Stimulated activated CD8-positive, alpha-beta memory T cell treated with anti-CD3 and anti-CD28 coated beads, Interleukin-7, amount 100 ng/mL, for 48 hours (primary cell): Measurements from ENCODE around the gene PRKN.

Source experiments
- DNase-seq, 2 donors: peaks; one replicate each; pipeline ENCODE4 v3.0.0-alpha.2; 2020; ENCODE audit warnings: low read depth in 1 of 2; ENCODE audit errors: extremely low read depth in 1 of 2

Gene PRKN

DNA sequence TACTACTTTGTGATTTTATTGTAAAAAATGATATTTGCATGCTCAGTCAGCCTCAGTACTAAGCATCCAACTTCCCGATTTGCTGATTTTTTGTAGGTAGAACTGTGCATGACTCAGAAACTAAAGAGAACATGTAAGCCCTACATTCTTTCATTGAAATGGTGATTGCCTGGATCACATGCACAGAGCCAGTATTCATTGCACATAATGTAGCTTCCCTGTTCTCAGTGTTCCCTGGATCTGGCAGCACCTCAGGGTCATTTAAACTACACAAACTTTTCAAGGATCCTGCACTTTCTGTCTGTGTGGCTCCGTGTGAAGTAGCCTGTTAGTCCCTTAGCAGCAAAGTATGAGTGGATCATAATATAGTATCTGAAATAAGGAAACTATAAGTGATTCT lies 1030.8 kb downstream of the PRKN start:
- DNase-seq: no peak

DNA sequence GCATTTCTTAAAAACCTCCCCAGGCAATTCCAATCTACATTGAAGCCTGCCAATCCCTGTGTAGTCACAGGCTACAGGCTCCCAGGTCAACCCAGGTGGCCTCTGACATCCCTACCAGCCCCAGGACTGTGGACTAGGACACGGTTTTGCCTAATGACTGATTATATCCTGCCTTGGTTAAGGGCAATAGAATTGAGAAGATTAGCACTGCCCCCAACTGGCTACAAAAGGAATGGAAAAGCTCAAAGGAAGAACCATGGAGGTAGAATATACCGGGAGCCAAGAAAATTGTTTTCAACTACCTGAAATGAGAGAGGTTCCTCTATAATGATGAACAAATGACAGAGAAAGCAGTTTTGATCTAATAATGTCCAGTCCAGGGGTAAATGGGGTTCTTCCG lies 1032.6 kb downstream of the PRKN start:
- no peak for DNase-seq

DNA sequence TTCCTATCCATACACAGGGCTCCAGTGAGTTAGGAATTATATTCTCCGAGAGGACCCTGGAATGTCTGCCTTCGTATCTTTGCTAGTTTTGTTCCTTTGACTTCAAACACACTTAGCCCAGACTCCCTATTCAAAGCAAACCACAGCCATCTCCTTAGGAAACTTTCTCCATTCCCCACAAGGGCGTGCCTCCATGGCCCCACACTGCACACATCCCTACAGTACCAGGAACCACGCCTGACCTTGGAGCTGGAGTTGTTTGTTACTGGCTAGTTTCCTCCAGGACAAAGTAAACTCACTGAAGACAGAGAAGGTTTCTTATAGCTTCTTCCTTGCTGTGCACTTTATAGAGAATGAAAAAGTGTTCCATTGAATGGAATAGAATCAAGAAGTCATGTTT lies 1040.9 kb downstream of the PRKN start:
- no peak for DNase-seq

DNA sequence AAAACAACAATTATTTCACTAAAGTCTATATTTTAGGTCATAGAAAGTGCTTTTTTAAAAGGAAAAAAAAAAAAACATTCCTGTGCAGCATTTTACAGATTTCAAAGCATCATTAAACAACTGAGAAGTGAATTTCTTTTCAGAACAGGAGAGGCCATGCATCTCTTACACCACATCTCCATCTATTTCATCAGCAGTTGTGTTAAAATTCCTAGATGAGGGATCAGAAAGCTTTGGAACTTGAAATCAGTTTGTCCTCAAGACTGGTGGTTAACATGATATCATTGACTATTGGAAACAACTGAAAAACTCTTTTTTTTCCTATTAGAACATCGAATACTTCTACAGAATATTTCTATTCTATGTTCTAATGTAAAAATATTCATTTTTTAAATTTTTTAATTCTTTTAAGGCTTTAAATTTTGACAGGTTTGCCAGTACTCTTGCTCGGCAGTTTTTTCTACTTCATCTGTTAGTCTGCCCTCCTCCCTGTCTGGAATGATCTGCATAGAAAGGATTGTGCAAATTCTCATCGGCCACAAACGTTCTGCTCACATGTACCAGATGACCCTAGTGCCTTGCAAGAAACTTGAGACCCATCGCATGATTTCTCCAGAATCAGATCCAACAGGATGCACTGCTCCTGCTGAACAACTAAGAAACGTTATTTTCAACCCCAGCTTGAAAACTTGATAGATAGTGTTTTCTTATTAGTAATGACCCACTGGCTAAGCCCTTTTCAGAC lies 1042.7 kb downstream of the PRKN start:
- DNase-seq: no peak

DNA sequence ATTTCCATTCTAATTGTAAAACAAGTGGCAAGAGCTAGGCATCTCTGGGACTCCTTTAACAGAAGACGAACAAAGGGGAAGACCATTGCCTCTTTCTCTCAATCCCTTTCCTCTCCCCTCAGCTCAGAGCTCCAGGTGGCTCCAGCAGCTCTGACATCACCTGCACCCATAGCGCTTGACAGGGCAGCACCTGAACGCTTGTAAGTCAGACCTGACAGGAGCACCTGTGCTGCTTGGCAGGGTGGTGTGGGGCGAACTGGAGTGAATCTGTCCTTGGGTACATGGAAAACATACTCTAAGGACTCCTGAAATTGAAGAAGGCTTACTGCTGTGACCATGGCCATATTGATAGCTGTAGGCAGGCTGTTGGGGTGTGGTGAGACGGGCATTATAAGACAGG lies 1044.2 kb downstream of the PRKN start:
- DNase-seq: no peak

DNA sequence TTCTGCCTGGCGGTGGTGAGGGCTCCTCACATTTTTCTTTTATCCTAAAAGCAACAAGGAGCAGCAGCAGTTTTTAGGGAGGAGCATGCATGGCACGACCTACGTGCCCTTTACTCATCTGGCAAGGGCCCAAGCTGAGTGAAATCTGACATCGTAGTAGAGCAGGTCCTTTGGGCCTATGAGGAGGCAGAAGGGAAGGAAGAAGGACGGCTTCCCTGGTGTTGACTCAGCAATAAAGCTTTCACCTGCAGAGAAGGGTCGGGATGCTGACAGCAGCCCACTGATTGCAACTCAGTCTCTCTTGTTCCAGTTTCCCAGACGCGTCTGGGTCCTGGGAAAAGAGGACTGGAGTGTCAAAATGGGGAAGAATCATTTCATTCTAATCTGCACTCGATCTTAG lies 1044.6 kb downstream of the PRKN start:
- DNase-seq: no peak

DNA sequence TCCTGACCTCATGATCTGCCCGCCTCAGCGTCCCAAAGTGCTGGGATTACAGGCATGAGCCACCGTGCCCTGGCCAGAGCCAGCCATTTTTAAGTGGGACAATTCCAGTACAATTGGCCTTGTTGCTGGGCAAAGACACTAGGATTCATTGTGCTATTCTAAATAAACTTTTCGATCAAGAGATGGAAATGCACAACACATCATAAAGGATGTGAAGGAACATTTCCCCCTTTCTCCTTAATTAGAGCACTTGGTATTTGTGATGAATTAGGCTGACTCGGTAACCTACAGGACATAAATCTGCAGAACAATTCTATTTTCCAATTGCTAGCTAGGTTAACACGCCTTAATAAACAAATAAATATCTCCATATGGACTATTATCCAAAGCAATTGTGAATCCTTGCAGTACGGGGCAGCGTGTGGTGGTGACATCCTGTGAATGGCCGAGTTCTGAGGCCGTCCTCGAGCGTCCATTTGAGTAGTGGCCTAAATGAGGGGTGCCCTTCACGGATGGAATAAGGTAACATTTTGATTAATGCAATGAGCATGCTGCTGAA lies 1047.5 kb downstream of the PRKN start:
- DNase-seq: no peak

DNA sequence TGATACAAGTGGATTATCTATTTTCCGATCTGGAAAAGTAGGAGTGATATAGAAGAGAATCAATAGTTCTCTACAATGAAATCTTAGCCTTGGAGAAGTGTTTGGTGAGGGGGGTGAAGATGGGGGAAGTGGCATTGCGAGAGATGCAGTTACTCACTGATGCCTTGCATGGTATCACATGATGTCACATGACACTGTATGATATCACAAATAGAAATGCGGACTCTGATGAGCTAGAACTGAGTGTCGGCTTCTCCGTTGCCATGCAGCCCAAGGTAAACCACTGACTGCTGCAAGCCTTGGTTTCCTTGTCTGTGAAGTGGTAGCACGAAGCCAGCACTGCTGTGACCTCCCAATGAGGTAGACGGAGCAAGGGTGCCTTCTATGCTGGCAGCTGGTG lies 1050.4 kb downstream of the PRKN start:
- DNase-seq: no peak

DNA sequence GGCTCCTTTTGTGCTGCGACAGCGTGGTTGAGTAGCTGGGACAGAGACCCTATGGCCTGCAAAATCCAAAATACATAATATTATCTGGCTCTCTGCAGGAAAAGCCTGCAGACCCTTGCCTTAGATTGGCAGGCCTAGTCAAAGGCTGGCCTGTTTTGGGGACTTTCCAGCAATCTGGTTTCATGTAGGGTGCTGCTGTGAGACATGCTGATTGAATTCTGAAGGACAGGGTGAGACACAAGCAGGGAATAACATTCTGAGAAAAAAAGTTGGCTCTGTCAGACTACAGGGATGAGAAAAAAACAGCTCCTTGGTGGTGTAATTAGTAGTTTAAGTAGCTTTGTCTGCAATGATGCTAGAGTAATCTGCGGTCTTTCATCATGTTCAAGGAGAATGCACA lies 1051.0 kb downstream of the PRKN start:
- no peak for DNase-seq

DNA sequence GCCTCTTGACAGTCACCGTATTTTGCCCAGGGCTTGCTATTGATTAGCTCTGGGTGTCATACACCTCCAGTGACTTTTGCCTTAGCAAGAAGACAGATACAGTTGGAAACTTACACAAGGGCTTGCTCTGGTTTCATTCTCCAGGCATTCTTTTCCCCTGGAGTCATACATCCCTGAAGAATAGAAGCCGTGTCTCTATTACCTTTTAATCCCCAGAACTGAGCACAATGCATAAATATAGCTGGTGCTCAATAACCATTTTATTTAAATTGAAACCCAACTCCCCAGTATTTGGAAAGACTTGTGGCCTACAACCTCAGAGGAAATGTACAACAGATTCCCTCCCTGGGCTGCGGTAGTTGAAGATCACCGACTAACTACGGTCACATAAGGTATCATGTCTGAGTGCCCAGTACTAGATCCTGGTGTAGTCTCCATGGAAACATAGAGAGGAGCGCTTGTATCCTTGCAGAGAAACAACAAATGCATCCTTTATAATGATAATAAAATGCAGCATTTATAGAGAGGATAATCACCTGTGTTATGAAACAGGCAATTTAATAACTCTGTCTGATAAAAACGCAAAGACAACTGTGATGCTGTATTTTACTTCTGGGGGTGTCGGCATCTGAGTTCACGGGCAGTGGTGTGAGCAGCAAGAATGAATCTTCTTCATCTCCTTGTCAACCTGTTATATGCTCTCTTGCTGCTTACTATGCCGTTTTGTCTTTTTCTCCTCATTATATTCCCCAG lies 1052.5 kb downstream of the PRKN start:
- DNase-seq: no peak

DNA sequence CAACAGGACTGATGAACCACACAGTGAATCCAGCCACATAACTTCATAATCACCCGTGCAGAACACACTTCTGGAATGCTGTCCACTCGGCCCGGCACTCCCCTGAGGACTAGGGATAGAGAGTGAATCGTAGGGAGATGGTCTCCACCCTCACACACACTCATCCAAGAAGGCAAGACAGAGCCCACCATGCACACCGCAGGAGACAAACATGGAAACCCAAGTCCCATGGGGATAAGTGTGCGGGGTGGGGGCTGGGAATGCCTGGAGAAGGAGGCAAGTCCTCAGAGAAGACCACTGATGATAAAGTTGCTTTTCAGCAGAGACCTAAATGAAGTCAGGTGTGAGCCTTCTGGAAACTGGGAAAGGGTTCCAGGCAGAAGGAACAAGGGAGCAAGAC lies 1054.5 kb downstream of the PRKN start:
- DNase-seq: no peak

DNA sequence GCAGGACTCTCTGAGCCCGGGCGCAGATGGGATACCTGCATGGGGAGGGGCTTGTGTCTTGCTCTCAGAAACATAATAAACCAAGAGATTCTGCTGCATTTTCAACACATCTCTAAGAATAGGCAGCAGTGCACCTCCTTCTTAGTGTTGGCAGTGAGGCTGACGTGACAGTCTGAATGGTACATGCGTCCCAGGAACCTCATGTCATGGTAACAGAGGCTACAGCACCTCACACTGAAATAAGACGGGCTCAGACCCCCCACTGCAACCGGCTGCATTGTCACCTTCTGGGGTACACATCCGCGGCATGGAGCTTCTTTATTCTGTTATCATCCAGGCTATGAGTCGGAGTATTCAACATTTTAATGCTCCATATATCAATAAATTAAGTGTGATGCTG lies 1056.4 kb downstream of the PRKN start:
- no peak for DNase-seq

DNA sequence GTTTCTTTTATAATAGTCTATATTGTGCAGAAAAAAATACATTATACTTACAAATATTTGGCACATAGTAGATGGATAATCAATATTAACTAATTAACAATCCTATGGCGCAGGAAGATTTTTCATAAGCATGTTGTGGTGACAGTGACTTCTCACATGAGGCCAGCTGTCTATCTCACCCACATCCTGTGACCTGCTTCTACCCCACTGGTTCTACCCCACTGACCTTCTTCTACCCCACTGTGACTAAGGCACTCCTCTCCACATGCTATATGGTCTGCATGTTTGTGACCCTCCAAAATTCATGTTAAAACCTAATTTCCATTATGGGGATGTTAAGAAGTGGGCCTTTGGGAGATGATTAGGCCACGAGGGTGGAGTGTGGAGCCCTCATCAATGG lies 1058.9 kb downstream of the PRKN start:
- no peak for DNase-seq

DNA sequence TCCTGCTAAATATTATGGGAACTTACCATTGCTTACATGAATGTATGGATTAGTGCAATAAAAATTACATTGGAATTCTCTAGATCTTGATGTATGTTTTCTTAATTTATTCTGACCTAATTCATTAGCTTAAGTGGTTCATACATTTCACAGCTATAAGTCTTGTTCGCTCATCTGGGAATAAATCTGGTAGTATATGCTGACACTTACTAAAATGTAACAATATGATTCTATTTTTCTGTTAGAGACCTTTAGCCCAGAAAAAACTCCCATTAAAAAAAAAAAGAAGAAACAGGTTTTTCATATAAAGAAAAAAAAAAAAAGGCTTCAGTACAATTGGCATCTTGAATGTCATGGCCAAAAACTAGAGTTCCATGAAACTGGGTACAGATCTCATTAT lies 1059.6 kb downstream of the PRKN start:
- DNase-seq: no peak

DNA sequence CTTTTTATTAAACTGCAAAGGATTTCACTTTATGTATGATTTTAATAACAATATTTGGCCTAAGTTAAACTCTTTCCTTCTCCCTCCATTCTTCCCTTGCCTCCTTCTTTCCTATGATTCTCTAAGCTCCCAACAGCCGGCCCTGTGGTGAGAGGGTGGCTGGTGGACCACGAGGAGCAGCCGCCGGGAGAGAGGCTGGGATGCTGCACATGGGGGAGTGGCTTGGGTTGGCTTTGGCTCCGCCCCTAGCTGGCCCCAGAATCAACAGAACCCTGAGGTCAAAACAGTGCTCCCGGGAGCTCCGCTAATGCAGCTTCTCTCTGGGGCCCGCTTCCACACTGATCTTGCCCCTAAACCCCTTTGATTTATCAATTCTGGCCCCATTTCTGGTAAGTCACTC lies 1063.9 kb downstream of the PRKN start:
- DNase-seq: no peak

DNA sequence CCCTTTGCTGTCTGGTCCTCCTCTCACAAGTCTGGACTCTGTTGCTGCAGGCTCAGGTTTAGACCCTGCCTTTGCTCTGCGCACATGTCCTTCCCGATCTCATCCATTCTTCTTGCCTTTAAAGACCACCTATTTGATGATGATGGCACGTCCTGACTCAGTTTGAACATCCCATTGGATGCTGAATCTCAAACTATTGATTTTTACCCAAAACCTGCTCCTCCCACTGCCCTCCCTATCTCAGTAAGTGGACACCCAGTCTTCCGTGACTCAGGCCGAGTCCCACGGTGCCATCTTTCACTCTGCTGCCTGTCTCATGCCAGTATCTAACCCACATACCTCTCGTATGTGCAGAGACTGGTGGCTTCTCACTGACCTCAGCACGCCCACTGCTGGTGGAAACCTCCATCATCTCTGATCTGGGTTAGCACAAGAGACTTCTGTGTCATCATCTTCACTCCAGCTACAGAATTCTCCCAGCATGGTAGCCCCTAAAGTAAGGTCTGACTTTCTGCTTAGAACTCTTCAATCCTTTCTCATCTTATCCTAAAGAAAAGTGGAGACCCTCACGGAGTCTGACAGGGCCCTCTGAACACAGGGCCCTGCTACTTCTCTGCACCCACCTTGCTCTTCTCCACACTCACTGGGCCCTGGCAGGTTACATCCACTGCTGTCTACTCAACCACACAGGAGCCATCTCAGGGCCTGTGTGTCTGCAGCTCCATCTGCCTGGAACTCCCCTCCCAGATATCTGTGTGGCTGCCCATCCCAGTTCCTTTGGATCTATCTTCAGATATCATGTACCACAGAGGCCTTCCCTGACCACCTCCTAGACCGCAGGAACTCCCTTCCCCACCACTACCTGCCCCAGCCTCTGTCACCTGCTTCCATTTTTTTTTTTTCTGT lies 1066.6 kb downstream of the PRKN start:
- peak in 1 of 2 donors; percentile 7 for DNase-seq

DNA sequence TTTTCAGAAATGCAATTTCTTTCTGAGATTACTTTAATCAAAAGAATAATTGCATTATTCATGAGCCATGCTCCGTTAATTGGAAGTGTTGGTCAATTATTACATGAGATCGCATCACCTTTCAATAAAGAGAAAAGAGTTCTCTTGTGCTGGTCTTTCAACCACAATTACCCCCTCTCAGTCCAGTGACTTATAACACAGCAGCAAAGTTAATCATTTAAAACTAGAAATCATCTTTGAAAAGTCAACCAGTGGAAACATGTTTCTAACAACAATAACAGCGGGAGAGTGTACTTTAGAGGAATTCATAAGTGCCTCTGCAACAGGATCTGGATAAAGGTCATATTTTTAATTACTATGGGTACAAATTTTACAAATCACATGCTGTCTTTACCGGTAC lies 1069.4 kb downstream of the PRKN start:
- DNase-seq: no peak

DNA sequence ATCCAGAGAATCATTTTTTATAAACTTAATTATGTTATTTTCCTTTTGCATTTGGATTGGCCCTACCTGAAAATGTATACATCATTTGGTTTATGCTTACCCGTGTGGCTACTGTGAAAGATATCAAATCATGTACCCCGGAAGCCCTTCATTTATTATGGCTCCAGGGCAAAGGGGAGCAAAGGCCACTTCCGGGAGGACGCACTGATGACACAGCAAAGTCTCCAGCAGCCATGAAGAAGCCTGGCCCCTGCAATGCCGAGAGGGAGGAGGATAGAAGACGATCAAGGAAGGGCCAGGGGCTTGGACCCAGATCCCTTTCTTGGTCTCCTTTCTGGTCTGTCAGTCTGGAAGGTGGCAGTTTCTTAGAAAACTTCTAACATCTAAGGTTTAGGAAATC lies 1073.4 kb downstream of the PRKN start:
- DNase-seq: no peak

DNA sequence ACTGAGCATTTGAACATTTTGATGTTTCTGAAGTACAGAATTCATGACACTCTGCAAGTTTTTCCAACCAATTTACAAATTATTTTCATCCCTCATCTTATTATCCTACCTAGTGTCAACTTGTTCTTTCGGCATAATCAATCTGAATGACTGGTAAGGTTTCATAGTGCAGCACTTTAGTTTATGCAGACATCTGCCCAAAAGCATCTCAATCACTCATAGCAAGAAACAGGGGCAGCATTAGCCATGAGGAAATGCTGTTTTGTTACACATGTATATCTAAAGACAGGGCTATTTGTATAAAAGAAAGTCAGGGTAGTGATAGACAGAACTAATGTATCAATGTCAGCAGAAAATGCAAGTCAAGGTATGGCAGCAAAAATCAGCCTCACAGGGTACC lies 1075.6 kb downstream of the PRKN start:
- DNase-seq: no peak

DNA sequence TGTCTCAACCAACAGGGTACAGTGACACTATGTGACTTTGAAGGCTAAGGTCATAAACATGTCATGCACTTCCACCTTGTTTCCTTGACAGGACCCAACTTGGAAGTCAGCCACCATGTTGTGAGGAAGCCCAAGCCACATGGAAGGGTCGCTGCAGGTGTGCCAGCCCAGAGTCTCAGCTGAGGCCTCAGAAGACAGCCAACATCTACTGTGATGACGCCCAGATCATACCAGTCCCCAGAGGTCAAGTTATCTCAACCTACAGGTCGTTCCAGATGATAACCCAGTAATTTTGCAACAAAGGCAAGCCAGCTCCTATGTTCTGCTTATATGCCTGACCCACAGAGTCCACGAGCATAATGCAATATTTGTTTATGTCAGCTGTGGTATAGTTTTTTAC lies 1077.7 kb downstream of the PRKN start:
- DNase-seq: no peak

DNA sequence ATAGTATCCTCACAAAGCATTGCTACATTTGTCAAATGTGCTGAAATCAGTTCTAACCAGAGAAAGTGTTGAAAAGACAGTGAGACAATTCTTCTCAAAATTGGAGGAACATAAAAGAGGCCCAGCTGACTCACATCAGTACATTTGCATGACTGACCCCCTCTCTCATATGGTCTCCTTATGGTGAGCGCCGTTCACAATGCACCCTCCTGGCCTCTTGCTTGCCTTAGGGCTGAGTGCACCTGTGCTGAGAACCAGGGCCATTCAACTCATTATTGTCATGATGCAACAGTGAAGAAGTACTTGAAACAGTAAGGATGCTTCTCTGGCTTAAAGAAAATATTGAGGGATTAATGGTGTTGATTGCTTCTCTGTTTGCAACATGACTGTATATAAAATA lies 1078.5 kb downstream of the PRKN start:
- no peak for DNase-seq
